Raji (cell line): Measurements from ENCODE around the gene REXO1.

Experiments used
- POLR2A ChIP-seq: IDR thresholded peaks from 2 replicates; pipeline ENCODE4 v1.6.1; 2011; ENCODE audit warnings: low read depth, low read length, control low read depth; ENCODE audit not compliant: insufficient read depth

Gene REXO1

GRCh38 chr19:1829958-1830357 lies 18.3 kb downstream of the REXO1 start:
- no peak for TF ChIP-seq POLR2A

DNA sequence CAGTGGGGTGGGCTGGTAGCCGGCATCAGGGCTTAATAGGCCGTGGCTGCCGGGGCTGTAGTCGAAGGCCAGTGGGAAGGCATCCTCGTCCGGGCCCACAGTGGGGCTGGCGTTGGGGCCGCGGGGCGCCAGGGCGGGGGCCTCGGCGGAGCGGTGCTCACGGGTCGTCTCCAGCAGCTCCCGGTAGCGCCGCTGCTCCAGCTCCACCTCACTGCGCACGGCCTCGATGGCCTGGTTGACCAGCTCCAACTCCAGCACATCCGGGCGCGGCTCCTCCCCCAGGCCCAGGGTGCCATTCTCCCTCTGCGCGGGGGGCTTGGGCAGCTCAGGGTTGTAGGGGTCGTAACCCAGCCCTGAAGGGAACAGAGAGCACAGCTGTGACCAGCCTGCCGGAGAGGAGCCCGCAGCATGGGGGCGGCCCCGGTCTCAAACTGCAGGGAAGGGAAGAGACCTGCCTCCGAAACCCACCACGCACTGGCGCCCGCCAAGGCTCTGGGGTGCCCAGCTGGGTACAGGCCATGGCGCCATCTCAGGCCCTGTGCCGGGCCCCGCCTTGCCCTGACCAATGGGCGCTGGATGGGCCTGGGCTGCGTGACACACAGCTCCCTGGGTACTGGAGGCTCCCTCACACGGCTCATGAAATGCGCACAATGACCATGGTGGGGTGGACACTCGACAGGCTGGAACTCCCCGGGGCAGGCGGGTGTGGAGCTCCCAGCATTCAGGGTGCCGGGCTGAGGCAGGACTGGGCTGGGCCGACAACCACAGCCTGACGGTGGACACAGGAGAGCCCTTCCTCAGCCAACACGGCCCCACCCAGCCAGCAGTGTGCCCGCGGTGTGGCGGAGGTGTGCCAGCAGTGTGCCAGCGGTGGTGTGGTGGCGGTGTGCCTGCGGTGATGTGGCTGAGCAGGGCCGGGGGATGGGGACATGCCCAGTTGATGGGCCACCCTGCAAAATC lies 19.7 kb downstream of the REXO1 start:
- no peak for TF ChIP-seq POLR2A

DNA sequence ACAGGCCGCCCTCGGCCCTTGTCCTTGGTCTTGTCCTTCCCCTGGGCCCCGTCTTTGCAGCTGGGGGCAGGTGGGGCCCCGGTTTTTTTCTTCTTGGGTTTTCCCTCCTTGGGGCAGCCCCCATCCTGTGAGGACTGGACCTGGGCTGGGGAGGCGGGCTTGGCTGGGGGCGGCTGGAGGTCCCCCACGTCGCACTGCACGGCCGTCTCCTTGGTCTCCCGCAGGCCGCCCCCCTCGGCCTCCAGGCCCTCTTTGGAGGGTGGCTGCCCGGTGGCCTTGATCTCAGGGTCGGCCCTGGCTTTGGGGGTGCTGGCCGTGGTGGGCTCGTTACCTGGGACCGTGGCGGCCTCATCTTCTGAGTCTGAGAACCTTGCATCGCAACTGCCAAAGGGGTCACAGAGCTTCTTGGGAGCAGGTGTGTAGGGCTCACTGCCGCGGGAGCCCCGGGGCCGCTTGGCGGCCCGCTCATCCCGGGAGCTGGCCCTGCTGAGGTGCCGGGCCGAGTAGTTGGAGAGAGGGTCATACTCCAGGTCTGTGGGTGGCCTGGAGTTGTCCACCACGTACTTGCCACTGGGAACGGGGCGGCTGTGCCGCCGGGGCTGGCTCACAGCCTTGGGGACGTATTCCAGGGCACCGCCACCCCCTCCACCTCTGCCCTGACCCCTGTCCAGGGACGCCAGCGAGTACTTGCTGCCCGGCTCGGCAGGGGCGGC lies 20.6 kb downstream of the REXO1 start:
- TF ChIP-seq POLR2A: no peak

DNA sequence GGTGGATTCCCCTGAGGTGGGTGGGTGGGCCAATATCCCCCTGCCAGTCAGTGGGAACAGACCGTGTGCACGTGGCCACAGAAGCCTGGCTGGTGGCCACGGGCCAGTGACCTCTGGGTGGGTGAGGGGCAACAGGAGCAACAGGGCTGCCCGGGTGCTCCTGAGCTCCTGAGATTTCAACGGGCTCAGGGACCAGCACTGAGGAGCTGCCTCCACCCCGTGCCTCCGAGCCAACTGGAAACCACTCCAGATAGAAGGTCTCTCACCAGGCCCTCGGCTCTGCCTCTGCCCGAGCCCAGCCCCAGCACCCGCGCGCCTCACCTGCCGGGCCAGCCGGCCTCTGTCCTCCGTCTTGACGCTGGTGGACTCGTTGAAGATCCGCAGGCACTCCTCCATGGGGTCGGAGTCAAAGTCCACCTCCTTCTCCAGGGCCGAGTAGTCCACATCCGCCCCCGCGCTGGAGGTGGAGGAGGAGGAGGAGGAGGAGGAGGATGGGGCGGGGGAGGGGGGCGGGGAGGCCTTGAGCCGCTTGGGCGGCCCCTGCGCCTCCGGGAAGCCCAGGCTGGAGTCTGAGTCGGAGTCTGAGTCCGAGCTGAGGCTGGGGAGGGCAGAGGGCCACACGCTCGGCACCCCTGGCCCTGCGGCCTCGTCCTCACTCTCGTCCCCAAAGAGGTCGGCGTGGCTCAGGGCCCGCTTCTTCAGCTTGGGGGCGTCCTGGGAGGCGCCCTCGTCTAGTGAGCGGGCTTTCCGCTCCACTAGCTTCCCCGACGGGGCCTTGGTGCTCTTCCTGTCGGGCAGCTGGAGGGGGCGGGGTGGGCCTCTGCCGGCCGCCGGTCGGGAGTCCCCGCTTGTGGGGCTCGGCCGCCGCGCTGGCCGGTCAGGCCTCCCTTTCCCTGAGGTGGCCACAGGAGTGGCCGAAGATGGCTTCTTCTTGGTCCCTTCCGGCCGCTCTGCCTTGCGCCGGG lies 21.4 kb downstream of the REXO1 start:
- no peak for TF ChIP-seq POLR2A

- no peak for TF ChIP-seq POLR2A
These were observed 22.2 kb downstream of the REXO1 start for GRCh38 chr19:1825909-1826556.

DNA sequence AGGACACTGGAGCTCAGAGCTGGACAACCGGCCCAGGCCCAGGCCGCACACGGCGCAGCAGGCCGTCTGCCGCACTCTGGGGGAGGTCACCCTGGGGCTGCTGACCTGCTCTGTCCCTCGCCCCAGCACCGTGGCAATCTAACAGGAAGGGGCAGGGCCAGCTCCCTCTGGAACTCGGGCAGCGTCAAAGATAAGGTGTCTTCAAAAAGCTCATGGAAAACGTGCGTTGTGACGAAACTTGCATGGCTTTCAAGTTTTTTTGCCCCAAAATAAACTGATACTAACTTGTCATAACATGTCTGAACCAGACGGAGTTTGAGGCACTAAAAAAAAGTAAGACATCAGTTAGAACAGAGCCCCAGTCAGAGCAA lies 24.0 kb downstream of the REXO1 start:
- no peak for TF ChIP-seq POLR2A

- no peak for TF ChIP-seq POLR2A
These were observed 24.6 kb downstream of the REXO1 start for GRCh38 chr19:1823539-1824251.

- no peak for TF ChIP-seq POLR2A
These were observed 25.3 kb downstream of the REXO1 start for GRCh38 chr19:1823020-1823419.

GRCh38 chr19:1822210-1822609 lies 26.1 kb downstream of the REXO1 start:
- TF ChIP-seq POLR2A: no peak

GRCh38 chr19:1819341-1820255 lies 28.7 kb downstream of the REXO1 start:
- TF ChIP-seq POLR2A: no peak

DNA sequence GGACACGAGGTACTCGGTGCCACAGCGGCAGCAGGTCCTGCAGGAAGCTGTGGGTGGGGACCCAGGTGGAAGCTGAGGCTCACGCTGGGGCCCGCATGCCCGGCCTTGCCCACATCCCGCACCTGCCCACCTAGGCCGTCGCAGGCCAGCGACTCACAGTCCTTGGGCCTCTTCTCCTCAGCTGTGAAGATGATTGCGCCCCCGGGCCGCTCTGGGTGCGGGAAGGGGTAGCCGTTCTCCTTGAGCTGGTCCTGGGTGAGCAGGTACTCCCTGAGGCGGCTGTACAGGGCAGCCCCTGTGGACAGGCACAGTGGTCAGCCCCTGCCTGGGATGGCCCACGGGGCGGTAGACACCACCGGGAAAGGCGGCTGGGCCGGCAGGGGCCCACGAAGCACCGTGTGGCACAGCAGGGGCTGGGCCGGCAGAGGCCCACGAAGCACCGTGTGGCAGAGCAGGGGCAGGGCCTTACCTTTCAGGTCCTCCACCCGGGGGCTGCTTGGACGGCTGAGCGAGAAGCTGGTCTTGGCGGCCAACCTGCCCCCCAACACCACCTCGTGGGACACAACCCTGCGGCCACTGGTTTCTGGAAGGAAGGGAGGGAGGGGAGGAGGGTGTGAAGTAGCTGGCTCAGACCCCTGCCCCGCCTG lies 29.6 kb downstream of the REXO1 start:
- TF ChIP-seq POLR2A: no peak

- TF ChIP-seq POLR2A: no peak
These were observed 30.6 kb downstream of the REXO1 start for GRCh38 chr19:1817553-1818179.
